Fibroblast of skin of left biceps (primary cell): ENCODE results near the gene CUX1.
"Not testable (repeated sequence)": the region's sequence is repeated elsewhere in the genome, so short reads cannot be mapped to it uniquely, and the experiment has no call there.

Experiments
- DNase-seq, 2 experiments: peaks; one replicate each; pipeline ENCODE4 v3.0.0-alpha.2; 2013; ENCODE audit warnings: low read depth in 2 of 2

The CUX1 gene

GRCh38 chr7:101849314-101849713 is 31.9 kb downstream of the CUX1 start:
- not testable (repeated sequence) for DNase-seq

- not testable (repeated sequence) for DNase-seq
Measured at GRCh38 chr7:101852364-101852763, 34.9 kb downstream of the CUX1 start.

- no peak for DNase-seq
Measured at GRCh38 chr7:101853684-101854083, 36.3 kb downstream of the CUX1 start.

GRCh38 chr7:101854084-101854865 is 36.8 kb downstream of the CUX1 start:
- DNase-seq, result no peak

GRCh38 chr7:101856473-101857357 is 39.3 kb downstream of the CUX1 start:
- DNase-seq, result peak in 1 of 2 experiments; percentile 26

DNA sequence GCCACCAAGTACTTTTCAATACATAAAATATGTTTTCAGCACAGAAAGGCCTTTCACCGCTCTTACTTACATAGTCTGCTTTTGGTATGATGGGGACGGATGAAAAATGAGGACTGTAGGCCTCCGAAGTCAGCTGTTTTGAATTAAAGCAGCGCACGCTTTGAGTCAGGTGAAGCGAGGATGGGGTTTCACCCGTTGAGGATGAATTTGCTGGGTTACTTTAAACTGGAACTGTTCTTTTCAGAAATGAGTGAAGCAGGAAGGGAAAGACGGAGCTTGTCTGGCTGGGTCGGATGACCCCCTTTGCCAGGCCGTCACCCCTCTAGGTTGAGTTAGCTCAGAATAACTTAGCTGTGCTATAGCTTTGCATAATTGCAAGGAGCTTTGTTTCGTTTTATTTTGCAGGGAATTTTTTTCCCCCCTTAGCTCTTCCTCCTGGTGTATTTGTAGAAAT is 40.0 kb downstream of the CUX1 start:
- DNase-seq, result no peak

DNA sequence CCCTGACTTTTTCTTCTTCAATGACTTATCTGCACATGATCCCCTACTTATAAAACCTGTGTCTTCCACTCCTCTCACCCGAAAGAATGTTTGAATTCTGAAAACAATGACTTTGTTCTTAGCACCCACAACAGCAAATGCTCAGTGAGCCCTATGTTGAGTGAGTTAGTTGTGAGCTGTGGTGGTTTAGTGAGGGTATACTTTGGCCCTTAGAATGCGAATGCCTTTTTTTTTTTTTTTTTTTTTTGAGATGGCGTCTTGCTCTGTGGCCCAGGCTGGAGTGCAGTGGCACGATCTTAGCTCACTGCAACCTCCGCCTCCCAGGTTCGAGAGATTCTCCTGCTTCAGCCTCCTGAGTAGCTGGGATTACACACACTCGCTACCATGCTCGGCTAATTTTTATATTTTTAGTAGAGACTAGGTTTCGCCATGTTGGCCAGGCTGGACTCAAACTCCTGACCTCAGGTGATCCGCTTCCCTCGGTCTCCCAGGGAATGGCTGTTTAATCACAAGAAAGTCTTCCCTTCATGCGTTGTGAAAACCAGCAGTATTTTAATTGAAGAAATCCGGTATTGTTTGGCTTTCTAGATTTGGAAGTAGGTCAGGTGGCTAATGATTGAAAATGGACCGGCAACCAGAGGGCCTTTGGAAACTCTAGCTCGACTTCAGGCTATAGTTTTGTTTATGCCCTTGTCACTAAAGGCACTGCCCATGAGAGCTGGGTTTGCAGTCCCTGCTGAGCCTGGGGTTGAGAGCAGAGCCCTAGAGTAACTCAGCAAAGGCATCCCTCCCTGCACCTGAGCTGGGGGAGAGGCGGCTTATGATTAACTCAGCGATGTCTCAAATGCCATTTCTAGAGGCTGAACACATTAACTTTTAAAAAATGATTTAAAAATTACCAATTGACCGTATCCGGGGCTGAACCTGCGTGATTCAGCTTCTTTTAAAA is 41.3 kb downstream of the CUX1 start:
- no peak for DNase-seq

GRCh38 chr7:101859411-101860106 is 42.1 kb downstream of the CUX1 start:
- DNase-seq, result no peak

DNA sequence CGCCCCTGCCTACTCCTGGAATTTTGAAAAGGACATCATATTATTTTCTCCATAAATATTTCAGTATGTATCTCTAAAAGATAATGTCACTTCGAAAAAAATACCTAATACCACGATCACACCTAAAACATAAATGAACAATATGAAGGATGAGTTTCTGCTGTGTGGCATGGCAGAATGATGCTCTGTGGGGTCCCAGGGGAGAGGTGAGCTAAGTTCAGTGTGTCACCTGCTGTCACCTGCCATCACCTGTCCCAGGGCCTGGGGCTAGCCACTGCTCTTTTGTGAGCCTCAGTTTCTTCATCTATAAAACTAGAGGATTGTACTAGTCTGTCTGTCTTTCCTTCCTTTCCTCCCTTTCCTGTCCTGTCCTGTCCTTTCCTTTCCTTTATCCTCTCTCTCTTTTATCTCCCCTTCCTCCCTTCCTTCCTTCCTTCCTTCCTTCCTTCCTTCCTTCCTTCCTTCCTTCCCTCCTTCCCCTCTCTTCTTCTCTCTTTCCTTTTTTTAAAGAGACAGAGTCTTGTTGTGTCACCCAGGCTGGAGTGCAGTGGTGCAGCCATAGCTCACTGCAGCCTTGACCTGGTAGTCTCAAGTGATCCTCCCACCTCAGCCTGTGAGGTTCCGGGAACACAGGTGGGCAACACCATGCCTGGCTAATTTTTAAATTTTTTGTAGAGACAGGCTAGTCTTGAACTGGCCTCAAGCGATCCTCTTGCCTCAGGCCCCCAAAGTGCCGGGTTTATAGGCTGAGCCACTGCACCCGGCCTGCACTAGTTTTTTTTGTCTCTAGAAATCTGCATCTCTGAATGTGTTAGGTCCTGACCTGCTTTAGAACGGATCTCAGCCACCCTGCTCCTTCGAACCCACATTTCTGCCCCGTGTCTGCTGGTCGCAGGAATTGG is 43.1 kb downstream of the CUX1 start:
- DNase-seq, result no peak

DNA sequence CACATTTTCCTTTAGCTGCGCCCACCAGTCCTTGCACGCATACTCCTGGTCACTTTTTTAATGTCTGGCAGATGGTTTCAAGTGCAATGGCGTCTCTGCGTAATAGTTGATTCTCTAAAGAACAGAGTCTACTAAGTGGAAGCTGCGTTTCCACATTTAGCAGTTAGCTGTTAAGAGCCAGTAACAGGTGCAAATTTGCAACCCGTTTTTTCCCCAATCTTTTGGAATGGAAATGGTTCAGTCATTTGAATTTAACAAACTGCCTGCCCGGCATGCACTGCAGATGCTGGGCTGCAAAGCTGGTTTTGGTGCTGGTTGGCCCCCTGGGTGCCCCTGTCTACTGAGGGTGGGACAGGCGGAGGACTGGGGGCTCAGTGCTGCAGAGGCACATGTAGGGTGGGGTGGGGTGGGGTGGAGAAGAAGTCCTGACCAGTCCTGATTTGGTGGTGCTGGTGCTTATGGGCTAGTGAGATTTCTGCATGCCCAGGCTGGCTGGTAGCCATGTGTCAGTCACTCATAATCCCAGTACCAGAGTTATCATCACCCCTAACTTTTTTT is 43.9 kb downstream of the CUX1 start:
- no peak for DNase-seq

GRCh38 chr7:101862280-101863220 is 45.1 kb downstream of the CUX1 start:
- DNase-seq, result no peak

GRCh38 chr7:101863598-101863997 is 46.2 kb downstream of the CUX1 start:
- DNase-seq, result no peak

GRCh38 chr7:101864039-101864438 is 46.6 kb downstream of the CUX1 start:
- DNase-seq, result no peak

GRCh38 chr7:101865031-101865430 is 47.6 kb downstream of the CUX1 start:
- DNase-seq, result no peak

GRCh38 chr7:101865455-101865854 is 48.0 kb downstream of the CUX1 start:
- DNase-seq, result no peak

- DNase-seq, result no peak
Measured at GRCh38 chr7:101866328-101866727, 48.9 kb downstream of the CUX1 start.

DNA sequence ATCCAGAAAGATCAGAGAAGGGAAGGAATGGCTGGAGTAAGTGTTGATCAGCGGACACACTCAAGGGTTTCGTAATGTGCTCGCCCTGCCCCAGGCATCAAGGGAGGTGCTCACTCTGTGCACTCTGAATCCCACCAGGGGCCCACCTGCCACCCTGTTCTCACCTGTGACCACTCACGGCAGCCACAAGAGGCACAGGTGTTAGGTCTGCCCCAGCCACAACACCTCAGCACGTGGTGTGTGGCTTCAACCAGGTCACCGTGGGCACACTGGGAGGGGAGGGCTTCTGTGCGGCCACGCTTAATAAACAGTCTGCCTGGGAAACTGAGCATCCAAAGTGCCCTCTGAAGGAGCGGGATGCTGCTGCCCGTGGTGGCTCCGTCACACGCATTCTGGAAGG is 49.8 kb downstream of the CUX1 start:
- DNase-seq, result no peak

- DNase-seq, result not testable (repeated sequence)
Measured at GRCh38 chr7:101867681-101868080, 50.3 kb downstream of the CUX1 start.
